C4-2B (cell line): ENCODE results near the gene ACBD6.

Experiments
- ZFX ChIP-seq: fragments of 450-650 bp; IDR thresholded peaks from 2 replicates; pipeline ENCODE4 v1.6.1; 2017
- TF ChIP-seq, protein P1 (sequence below): fragments of 450-650 bp; conservative IDR thresholded peaks from 2 replicates; pipeline ENCODE4 v1.5.1; 2017; ENCODE audit warnings: mild to moderate bottlenecking

GRCh38 chr1:180256341-180257027, 245.9 kb downstream of the ACBD6 start:
- TF ChIP-seq, protein P1, sequence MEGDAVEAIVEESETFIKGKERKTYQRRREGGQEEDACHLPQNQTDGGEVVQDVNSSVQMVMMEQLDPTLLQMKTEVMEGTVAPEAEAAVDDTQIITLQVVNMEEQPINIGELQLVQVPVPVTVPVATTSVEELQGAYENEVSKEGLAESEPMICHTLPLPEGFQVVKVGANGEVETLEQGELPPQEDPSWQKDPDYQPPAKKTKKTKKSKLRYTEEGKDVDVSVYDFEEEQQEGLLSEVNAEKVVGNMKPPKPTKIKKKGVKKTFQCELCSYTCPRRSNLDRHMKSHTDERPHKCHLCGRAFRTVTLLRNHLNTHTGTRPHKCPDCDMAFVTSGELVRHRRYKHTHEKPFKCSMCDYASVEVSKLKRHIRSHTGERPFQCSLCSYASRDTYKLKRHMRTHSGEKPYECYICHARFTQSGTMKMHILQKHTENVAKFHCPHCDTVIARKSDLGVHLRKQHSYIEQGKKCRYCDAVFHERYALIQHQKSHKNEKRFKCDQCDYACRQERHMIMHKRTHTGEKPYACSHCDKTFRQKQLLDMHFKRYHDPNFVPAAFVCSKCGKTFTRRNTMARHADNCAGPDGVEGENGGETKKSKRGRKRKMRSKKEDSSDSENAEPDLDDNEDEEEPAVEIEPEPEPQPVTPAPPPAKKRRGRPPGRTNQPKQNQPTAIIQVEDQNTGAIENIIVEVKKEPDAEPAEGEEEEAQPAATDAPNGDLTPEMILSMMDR: no peak
- TF ChIP-seq ZFX: no peak
